ENCODE results near the gene ZFR.
"Not testable (repeated sequence)": the region's sequence is repeated elsewhere in the genome, so short reads cannot be mapped to it uniquely, and the experiment has no call there.

Gene ZFR

DNA sequence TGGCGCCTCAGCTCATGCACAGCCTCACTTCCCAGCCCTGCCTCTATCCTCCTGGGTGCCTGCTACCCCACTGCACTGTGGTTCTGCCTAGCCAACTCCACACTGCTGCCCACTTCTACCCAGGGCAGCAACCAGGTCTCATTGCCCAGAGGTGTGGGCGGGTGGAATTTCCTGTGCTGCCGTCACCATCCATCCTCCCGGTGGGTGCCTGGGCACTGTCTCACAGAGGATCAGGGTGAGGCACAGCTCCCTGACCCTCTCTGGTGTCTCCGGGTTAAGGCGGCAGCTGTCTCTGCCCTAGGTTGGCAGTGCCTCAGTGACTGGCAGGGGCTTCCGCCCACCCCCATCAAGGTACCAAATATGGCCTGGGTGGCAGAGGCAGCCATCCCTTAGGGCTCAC lies 127.5 kb downstream of the ZFR start:
- ATAC-seq (replicated peaks; ENCODE audit: extremely low read depth, poor library complexity, severe bottlenecking): no peak
- no peak overlapping the region for H3K27ac Mint-ChIP-seq (ENCODE audit: low read depth)
- no peak overlapping the region for H3K4me3 Mint-ChIP-seq
- peaks cover 7% of the 10 kb centered on the region for H3K9me3 Mint-ChIP-seq
- no peaks in the 10 kb centered on the region for H3K27me3 Mint-ChIP-seq
- H3K36me3 Mint-ChIP-seq (ENCODE audit: insufficient read depth): peaks cover 14% of the 10 kb centered on the region
- peaks cover 2% of the 10 kb centered on the region for H3K4me1 Mint-ChIP-seq
- DNase-seq (ENCODE audit: low spot score in 2 of 2): no peak

DNA sequence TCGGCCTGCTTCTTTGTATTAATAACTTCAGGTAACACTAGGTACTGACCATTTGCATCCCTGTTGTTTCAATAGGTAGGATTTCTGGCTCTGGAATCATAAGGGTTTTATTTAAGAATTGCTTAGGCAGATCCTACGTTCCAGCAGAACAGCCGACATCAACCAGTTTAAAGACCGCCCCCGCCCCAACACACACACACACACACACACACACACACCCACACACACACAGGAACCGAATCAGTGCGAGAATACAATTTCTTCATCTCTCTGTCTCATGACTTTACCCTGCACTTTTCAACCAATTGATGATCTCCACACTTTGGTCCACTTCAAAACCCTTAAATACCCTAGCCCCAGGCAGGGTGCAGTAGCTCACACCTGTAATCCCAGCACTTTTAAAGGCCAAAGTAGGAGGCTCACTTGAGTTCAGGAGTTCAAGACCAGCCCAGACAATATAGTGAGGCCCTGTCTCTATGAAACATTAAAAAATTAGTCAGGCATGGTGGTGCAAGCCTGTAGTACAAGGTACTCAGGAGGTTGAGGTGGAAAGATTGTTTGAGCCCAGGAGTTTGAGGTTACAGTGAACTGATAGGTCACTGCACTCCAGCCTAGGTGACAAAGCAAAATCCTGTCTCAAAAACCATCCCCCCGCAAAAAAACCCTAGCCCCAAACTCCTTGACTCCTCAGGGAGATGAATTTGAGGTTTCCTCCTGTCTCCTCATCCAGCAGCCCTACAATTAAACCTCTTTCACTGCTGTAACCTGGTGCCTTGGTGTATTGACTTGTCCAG lies 129.1 kb downstream of the ZFR start:
- Mint-ChIP-seq H3K36me3 (ENCODE audit: insufficient read depth) (peaks cover 17% of the 10 kb centered on the region), H3K9me3 (no peaks in the 10 kb centered on the region), H3K4me3 (no peak overlapping the region), H3K27ac (ENCODE audit: low read depth) (no peak overlapping the region), H3K27me3 (no peaks in the 10 kb centered on the region), H3K4me1 (peaks cover 16% of the 10 kb centered on the region)
- DNase-seq (ENCODE audit: low spot score in 2 of 2) (no peak), ATAC-seq (replicated peaks; ENCODE audit: extremely low read depth, poor library complexity, severe bottlenecking) (no peak)

DNA sequence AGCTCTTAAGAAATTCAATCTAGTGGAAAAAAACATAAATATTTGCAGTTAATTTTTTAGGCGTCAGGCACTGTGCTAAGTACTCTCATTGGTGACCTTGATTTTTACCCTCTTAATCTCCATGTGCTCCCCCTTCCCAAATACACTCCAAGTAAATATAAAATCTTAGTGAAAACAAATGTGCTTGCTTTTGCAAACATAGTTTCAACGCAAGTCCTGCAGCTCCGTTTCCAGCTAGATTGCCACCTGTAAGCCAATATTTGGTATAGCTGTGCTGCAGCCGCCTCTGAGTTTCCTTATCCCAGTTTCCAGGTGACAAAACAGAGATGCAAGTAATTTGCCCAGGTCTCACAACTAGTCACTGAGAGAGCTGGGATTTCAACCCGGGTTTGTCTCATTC lies 129.9 kb downstream of the ZFR start:
- H3K9me3 Mint-ChIP-seq: no peaks in the 10 kb centered on the region
- H3K36me3 Mint-ChIP-seq (ENCODE audit: insufficient read depth): peaks cover 17% of the 10 kb centered on the region
- ATAC-seq (replicated peaks; ENCODE audit: extremely low read depth, poor library complexity, severe bottlenecking) (no peak), DNase-seq (ENCODE audit: low spot score in 2 of 2) (no peak)
- H3K27ac Mint-ChIP-seq (ENCODE audit: low read depth): no peak overlapping the region
- peak overlapping the region; percentile 20 for H3K4me3 Mint-ChIP-seq
- peaks cover 23% of the 10 kb centered on the region for H3K4me1 Mint-ChIP-seq
- H3K27me3 Mint-ChIP-seq: no peaks in the 10 kb centered on the region

DNA sequence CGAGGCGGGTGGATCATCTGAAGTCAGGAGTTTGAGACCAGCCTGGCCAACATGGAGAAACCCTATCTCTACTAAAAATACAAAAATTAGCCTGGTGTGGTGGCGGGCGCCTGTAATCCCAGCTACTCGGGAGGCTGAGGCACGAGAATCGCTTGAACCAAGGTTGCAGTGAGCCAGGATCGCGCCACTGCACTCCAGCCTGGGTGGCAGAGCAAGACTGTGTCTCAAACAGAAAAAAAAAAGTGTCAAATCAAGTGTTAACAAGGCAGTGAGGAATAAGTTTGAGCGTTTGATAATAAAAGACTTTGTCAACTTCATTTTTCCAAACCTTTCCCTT lies 130.4 kb downstream of the ZFR start:
- Mint-ChIP-seq H3K4me3 (peak overlapping the region; percentile 20), H3K36me3 (ENCODE audit: insufficient read depth) (peaks cover 17% of the 10 kb centered on the region), H3K27ac (ENCODE audit: low read depth) (peak overlapping the region; percentile 89), H3K4me1 (peaks cover 29% of the 10 kb centered on the region)
- not testable (repeated sequence) for ATAC-seq (replicated peaks; ENCODE audit: extremely low read depth, poor library complexity, severe bottlenecking); DNase-seq (ENCODE audit: low spot score in 2 of 2); H3K9me3 Mint-ChIP-seq; H3K27me3 Mint-ChIP-seq

DNA sequence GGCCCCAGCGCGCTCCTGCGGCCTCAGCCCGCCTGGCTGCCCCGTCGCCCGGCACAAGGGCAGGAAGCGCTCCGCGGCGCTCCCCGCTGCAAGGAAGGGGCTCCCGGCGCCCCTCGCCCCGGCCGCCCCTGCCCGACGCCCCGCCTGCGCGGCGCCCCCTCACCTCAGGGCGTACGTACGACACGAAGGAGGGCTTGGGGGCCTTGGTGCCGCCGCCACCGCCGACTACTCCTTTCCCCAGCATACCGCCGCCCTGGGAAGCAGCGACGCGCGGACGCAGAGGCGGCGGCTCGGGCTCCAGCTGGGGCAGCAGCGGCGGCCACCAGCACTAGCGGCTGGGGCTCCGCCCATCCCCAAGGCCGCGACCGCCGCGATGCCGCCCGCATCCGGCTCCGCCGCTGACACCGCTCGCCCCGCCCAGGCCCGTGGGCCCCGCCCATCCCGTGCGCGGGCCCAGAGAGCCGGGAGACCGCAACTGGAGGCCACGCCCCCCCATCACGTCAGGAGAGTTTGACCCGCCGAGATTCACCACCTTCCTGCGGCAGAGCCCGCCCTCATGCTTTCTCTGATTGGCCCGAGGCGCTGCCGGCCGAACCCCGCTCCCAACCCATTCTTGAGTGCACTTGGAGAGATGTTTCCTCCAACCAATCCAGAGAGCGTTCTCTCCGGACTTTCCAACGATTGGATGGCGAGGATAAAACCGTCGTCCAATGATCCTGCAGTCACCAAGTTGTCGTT lies 131.8 kb downstream of the ZFR start, which contains the start of gene MTMR12:
MTMR12 (minus strand) TSS at position 345 of the 738 bp plus-strand sequence; CDS start at position 244, 101 bp downstream.
- ATAC-seq (replicated peaks; ENCODE audit: extremely low read depth, poor library complexity, severe bottlenecking): peak; percentile 95
- peak; percentile 99 for DNase-seq (ENCODE audit: low spot score in 2 of 2)
- Mint-ChIP-seq H3K4me3 (peak within 1 kb of the TSS; percentile 82), H3K4me1 (peaks cover 36% of the 10 kb centered on the region), H3K9me3 (no peaks in the 10 kb centered on the region), H3K27ac (ENCODE audit: low read depth) (peak within 1 kb of the TSS; percentile 89), H3K27me3 (no peaks in the 10 kb centered on the region), H3K36me3 (ENCODE audit: insufficient read depth) (peaks cover 20% of the 10 kb centered on the region)

DNA sequence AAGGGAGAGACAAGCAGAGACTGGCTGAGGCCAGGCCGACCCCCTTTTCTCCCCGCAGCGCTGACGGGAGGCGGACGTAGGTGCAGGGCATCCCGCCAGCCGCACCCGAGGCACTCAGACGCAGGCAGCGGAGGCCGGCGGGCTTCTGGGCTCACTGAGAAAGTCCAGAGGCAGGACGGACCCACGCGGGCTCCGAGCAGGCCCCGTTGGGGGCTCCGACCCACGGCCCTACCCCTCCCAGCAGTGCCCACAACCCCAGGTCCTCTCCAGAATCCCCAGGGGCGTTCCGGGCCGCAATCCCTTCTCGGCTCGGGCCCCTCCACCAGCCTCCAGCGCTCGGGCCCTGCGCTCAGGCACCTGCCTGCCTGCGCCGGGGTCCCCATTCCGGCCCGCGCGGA lies 132.3 kb downstream of the ZFR start:
- peaks cover 40% of the 10 kb centered on the region for H3K4me1 Mint-ChIP-seq
- H3K9me3 Mint-ChIP-seq: no peaks in the 10 kb centered on the region
- H3K36me3 Mint-ChIP-seq (ENCODE audit: insufficient read depth): peaks cover 22% of the 10 kb centered on the region
- peak overlapping the region; percentile 82 for H3K4me3 Mint-ChIP-seq
- peak overlapping the region; percentile 89 for H3K27ac Mint-ChIP-seq (ENCODE audit: low read depth)
- no peaks in the 10 kb centered on the region for H3K27me3 Mint-ChIP-seq
- ATAC-seq (replicated peaks; ENCODE audit: extremely low read depth, poor library complexity, severe bottlenecking): peak; percentile 17
- peak in 1 of 2 donors; percentile 28 for DNase-seq (ENCODE audit: low spot score in 2 of 2)

DNA sequence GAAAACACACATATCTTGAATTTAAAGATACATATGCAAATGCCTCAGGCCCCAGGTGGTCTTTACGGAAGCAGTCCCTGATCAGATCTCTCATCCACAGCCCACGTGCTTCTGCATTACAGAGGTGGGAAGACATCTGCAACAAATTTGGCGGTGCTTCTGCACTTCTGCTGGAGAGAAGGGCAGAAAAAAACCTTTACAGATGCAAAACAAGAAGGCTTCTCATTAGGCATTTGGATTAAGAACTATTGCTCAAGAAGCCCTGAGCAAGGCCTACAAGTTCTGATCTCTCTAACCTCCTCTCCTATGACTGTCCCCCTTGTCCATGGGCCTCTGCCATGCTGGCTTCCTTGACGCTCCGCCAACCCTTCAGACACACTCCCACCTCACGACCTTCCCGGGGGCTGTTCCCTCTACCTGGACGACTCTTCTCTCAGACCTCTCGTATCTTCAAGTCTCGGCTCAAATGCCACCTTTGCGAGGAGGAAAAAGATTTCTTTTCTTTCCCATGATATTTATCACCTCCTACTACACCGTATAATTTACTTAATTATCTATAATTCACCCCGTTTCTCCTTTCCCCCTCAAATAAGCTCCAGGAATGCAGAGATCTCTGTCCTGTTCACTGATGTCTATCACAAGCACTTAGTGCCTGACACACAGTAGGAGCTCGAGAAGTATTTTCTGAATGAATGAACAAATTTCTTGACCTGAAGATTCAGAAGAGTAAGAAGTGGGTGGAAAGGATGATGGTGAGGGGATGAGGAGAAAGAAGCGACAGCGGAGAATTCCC lies 132.9 kb downstream of the ZFR start:
- H3K4me1 Mint-ChIP-seq: peaks cover 45% of the 10 kb centered on the region
- ATAC-seq (replicated peaks; ENCODE audit: extremely low read depth, poor library complexity, severe bottlenecking): no peak
- H3K36me3 Mint-ChIP-seq (ENCODE audit: insufficient read depth): peaks cover 22% of the 10 kb centered on the region
- H3K27me3 Mint-ChIP-seq: no peaks in the 10 kb centered on the region
- no peak for DNase-seq (ENCODE audit: low spot score in 2 of 2)
- peak overlapping the region; percentile 82 for H3K4me3 Mint-ChIP-seq
- no peaks in the 10 kb centered on the region for H3K9me3 Mint-ChIP-seq
- H3K27ac Mint-ChIP-seq (ENCODE audit: low read depth): peak overlapping the region; percentile 89

DNA sequence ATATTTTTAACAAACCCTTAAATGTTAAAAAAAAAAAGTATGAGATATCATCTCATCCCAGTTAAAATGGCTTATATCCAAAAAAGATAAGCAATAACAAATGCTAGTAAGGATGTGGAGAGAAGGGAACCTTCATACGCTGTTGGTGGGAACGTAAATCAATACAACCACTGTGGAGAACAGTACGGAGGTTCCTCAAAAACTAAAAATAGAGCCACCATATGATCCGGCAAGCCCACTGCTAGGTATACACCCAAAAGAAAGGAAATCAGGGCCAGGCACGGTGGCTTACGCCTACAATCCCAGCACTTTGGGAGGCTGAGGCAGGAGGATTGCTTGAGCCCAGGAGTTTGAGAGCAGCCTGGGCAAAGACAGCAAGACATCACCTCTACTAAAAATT lies 134.8 kb downstream of the ZFR start:
- H3K4me1 Mint-ChIP-seq: peaks cover 49% of the 10 kb centered on the region
- H3K4me3 Mint-ChIP-seq: no peak overlapping the region
- H3K27ac Mint-ChIP-seq (ENCODE audit: low read depth): no peak overlapping the region
- no peaks in the 10 kb centered on the region for H3K9me3 Mint-ChIP-seq
- H3K36me3 Mint-ChIP-seq (ENCODE audit: insufficient read depth): peaks cover 22% of the 10 kb centered on the region
- H3K27me3 Mint-ChIP-seq: no peaks in the 10 kb centered on the region
- no peak for DNase-seq (ENCODE audit: low spot score in 2 of 2)
- ATAC-seq (replicated peaks; ENCODE audit: extremely low read depth, poor library complexity, severe bottlenecking): no peak

DNA sequence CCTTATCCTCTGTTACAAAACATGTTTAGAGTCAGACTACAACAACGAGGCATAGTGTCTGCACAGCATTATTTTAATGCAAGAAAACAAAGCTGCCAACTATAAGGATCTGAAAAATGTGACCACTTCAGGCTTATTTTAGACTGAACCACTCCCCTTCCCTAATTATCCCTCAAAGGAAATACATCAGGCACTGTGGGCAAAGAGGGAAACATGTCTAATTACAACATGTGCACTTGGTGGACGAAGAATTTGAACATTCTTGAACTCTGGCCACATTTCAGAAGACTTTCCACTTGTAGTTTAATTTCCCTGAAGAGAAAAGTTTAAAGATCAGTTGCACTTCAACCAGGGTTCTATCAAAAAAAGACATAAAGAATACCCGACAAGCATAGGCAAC lies 135.6 kb downstream of the ZFR start:
- Mint-ChIP-seq H3K27ac (ENCODE audit: low read depth) (no peak overlapping the region), H3K9me3 (no peaks in the 10 kb centered on the region), H3K27me3 (no peaks in the 10 kb centered on the region), H3K4me1 (peaks cover 54% of the 10 kb centered on the region), H3K4me3 (no peak overlapping the region), H3K36me3 (ENCODE audit: insufficient read depth) (peaks cover 22% of the 10 kb centered on the region)
- ATAC-seq (replicated peaks; ENCODE audit: extremely low read depth, poor library complexity, severe bottlenecking) (no peak), DNase-seq (ENCODE audit: low spot score in 2 of 2) (no peak)

DNA sequence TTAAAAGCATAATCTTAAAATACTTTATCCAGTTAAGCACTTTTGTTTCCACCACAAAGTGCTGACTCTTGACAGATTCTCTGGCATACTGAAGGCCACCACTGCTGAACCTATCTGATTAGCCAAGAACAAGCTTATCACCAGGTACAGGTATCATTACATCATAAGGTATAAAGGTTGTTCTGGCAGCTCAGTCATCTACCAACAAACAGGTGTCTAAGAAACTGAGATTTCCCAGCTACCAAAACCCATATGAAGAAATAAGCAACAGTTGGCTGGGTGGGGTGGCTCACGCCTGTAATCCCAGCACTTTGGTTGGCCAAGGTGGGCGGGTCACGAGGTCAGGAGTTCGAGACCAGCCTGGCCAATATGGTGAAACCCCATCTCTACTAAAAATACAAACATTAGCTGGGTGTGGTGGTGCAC lies 136.8 kb downstream of the ZFR start:
- Mint-ChIP-seq H3K27ac (ENCODE audit: low read depth) (no peak overlapping the region), H3K4me3 (no peak overlapping the region), H3K36me3 (ENCODE audit: insufficient read depth) (peaks cover 13% of the 10 kb centered on the region), H3K27me3 (no peaks in the 10 kb centered on the region), H3K9me3 (no peaks in the 10 kb centered on the region), H3K4me1 (peaks cover 62% of the 10 kb centered on the region)
- ATAC-seq (replicated peaks; ENCODE audit: extremely low read depth, poor library complexity, severe bottlenecking) (no peak), DNase-seq (ENCODE audit: low spot score in 2 of 2) (no peak)

DNA sequence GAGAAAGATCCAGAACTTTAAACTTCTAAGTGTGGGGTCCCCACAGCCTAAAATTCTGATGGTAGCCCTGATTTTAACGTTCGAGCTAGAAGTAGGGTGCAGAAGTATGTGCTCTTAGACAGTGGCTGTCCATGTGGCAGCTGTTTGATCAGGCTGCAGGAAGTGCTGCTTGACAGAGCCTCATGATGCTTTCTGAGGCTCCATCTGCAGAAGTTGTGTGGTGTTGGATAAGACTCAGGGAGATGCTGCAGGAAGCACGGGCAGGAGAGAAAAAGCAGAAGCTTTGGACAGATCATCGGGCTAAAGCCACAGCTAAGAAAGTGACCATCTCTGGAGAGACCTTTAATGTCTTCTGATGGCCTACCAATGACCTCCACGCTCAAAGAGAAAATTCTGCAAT lies 139.9 kb downstream of the ZFR start:
- peaks cover 64% of the 10 kb centered on the region for H3K4me1 Mint-ChIP-seq
- ATAC-seq (replicated peaks; ENCODE audit: extremely low read depth, poor library complexity, severe bottlenecking): no peak
- H3K4me3 Mint-ChIP-seq: no peak overlapping the region

More for the DNA sequence above, 139.9 kb downstream of the ZFR start:
- Mint-ChIP-seq H3K27me3 (no peaks in the 10 kb centered on the region), H3K36me3 (ENCODE audit: insufficient read depth) (peaks cover 10% of the 10 kb centered on the region), H3K27ac (ENCODE audit: low read depth) (no peak overlapping the region), H3K9me3 (no peaks in the 10 kb centered on the region)
- no peak for DNase-seq (ENCODE audit: low spot score in 2 of 2)
